ENCODE results near the gene NUDT14. TPM values are rescaled to one million over a fixed set of nuclear protein-coding genes. Genes with fewer than 3 reads are reported as not detected.

Gene NUDT14
- total and polyA plus RNA-seq, 2 of the 8 experiments (the other 6 are each of a cell fraction or from before 2014, with no cell fraction given), result 25.5 to 33.3 TPM

DNA sequence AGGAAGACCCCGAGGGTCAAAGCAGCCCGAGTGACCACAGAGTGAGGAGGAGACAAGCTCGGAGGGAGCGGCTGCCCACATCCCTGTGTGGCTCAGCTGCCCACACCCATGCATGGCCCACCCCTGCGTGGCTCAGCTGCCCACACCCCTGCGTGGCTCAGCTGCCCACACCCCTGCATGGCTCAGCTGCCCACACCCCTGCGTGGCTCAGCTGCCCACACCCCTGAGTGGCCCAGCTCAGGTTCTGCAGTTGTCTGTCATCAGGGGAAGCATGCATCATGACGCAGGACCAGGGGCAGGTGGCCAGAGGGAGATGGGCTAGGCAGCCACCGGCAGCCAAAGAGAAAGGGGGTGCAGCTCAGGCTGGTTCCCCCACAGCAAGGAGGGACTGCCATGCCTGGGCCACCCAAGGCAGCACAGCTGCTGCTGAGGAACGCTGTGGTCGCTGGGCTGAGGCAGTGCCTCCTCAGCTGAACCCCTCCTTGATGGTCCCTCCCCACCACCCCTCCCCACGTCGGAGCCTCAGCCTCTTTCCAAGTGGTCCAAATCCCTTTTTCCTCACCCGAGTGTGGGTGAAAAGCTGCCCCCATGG is 33.3 kb upstream of the NUDT14 start:
- ChIA-PET POLR2A (ENCODE audit: partially characterized antibody) (no interaction called here), CTCF (ENCODE audit: partially characterized antibody) (interaction anchor here (0.8 to 2.5 kb wide), 3 partner anchors 10 to 67 kb away, joined by 3 to 9 read pairs (median 4); no protein-coding TSS in a partner anchor)
- Histone ChIP-seq H3K36me3 (ENCODE audit: control insufficient read depth in 2 of 4, insufficient read depth in 4 of 4, low read length in 3 of 4) (no peaks in the 10 kb centered on the region; a peak in 1 of 8 replicates), H2BK5ac (ENCODE audit: low read depth, low read length) (no peak overlapping the region), H3K9me3 (ENCODE audit: insufficient read depth in 2 of 2, low read depth in 1 of 2, low read length in 1 of 2) (no peaks in the 10 kb centered on the region), H2BK120ac (replicated peaks; ENCODE audit: low read depth, low read length) (no peak overlapping the region), H3K79me1 (ENCODE audit: low read depth, low read length) (peaks cover 4% of the 10 kb centered on the region; the same call in 1 of the 2 replicates), H3K4me1 (replicated peaks in 1 of 4; ENCODE audit: control insufficient read depth in 3 of 4, insufficient read depth in 4 of 4, low read length in 3 of 4) (no peaks in the 10 kb centered on the region), H4K5ac (ENCODE audit: insufficient read length, low read depth, low read length) (no peak overlapping the region), H2BK15ac (ENCODE audit: low read length) (no peak overlapping the region), H4K91ac (replicated peaks; ENCODE audit: insufficient read length, low read length) (no peak overlapping the region), H2BK20ac (ENCODE audit: low read length) (no peak overlapping the region), H3K14ac (ENCODE audit: insufficient read length) (no peak overlapping the region), H4K20me1 (replicated peaks in 1 of 2; ENCODE audit: control insufficient read depth in 1 of 2, insufficient read depth in 2 of 2, low read length in 2 of 2) (peaks cover 0 to 14% of the 10 kb centered on the region in 2 experiments), H4K8ac (ENCODE audit: extremely low read depth, insufficient read depth, low read length) (no peak overlapping the region), H3K4ac (replicated peaks; ENCODE audit: insufficient read length, low read depth, low read length) (no peak overlapping the region), H3K27me3 (replicated peaks in 1 of 4; ENCODE audit: control insufficient read depth in 3 of 4, extremely low read depth in 1 of 4, insufficient read depth in 3 of 4, low read length in 3 of 4) (no peaks in the 10 kb centered on the region; a peak in 1 of 7 replicates), H3K79me2 (ENCODE audit: control insufficient read depth in 1 of 2, insufficient read depth in 2 of 2, low read length in 2 of 2) (no peaks in the 10 kb centered on the region), H3K27ac (ENCODE audit: low read depth, low read length) (no peak overlapping the region), H3K4me3 (ENCODE audit: extremely low read depth in 1 of 4, insufficient read depth in 2 of 4, low read depth in 3 of 4, low read length in 4 of 4) (no peak overlapping the region), H2AK5ac (ENCODE audit: low read depth, low read length) (no peak overlapping the region), H2AFZ (ENCODE audit: low read length) (no peak overlapping the region), H3K18ac (ENCODE audit: extremely low read depth, low read length) (no peak overlapping the region), H3K9ac (replicated peaks in 1 of 4; ENCODE audit: extremely low read depth in 1 of 4, low read depth in 3 of 4, low read length in 3 of 4) (no peak overlapping the region), H3K4me2 (ENCODE audit: insufficient read depth in 1 of 2, low read depth in 2 of 2, low read length in 2 of 2) (no peak overlapping the region), H2BK12ac (ENCODE audit: low read depth, low read length) (no peak overlapping the region), H3K56ac (replicated peaks; ENCODE audit: insufficient read length, low read depth, low read length) (no peak overlapping the region), H3K23me2 (ENCODE audit: low read depth, low read length) (peaks cover 3% of the 10 kb centered on the region; the same call in 1 of the 2 replicates), H3K23ac (ENCODE audit: insufficient read length) (no peak overlapping the region)
- DNase-seq (ENCODE audit: low read depth in 1 of 2, low spot score in 2 of 2) (no peak), FAIRE-seq (no peak)
- TF ChIP-seq SIX5 (IDR thresholded peaks at IDR 0.05; ENCODE audit: low read depth, low read length) (no peak), SP2 (IDR thresholded peaks at IDR 0.05; ENCODE audit: low read length) (no peak), SUZ12 (IDR thresholded peaks at IDR 0.05; ENCODE audit: low read length) (no peak), TEAD4 (IDR thresholded peaks at IDR 0.05; ENCODE audit: low read depth, low read length) (no peak), CHD1 (IDR thresholded peaks at IDR 0.05; ENCODE audit: low read depth, low read length) (no peak), BRCA1 (IDR thresholded peaks at IDR 0.05; ENCODE audit: low read depth, low read length) (no peak), JUN (IDR thresholded peaks at IDR 0.05; ENCODE audit: low read depth, low read length) (no peak), CTBP2 (IDR thresholded peaks at IDR 0.05; ENCODE audit: borderline replicate concordance, insufficient read depth, insufficient read length, low read length) (no peak), RBBP5 (IDR thresholded peaks at IDR 0.05; ENCODE audit: borderline replicate concordance, low read depth, low read length) (no peak)
- WGBS, 2 experiments (ENCODE audit: extremely low coverage in 1 of 2, insufficient coverage in 1 of 2, insufficient read length in 1 of 2, insufficient replicate concordance in 2 of 2, low coverage in 1 of 2, low lambda C conversion rate in 2 of 2, missing lambda C conversion rate in 1 of 2), result 78% methylated on average over 12 of the region's 14 CpGs; no CpG with 5 or more reads in 1 of the 2 experiments
